Lower leg skin (tissue), 3 donors: ENCODE results near the gene BICC1.

ENCODE experiments used
- CTCF ChIP-seq, 3 donors: fragments of 450-650 bp; IDR thresholded peaks; one replicate each; pipeline ENCODE4 v1.5.1; 2016; ENCODE audit warnings: antibody characterized with exemption in 3 of 3, mild to moderate bottlenecking in 3 of 3, moderate library complexity in 2 of 3
- POLR2A ChIP-seq, 2 donors: fragments of 450-650 bp; IDR thresholded peaks; one replicate each; pipeline ENCODE4 v1.6.1; 2016 to 2017; ENCODE audit warnings: antibody characterized with exemption in 2 of 2, mild to moderate bottlenecking in 1 of 2, moderate library complexity in 1 of 2

- no peak for TF ChIP-seq CTCF (IDR thresholded peaks at IDR 0.05)
- TF ChIP-seq POLR2A (IDR thresholded peaks at IDR 0.05): no peak
Observed at GRCh38 chr10:58665361-58665760, 152.7 kb downstream of the BICC1 start.
